ENCODE data around the gene UBE3D. TPM values are rescaled to one million over a fixed set of nuclear protein-coding genes. Genes with fewer than 3 reads are reported as not detected.

Gene UBE3D
- total RNA-seq, 2 experiments from 2014 or later: 6.7 to 7.6 TPM

DNA sequence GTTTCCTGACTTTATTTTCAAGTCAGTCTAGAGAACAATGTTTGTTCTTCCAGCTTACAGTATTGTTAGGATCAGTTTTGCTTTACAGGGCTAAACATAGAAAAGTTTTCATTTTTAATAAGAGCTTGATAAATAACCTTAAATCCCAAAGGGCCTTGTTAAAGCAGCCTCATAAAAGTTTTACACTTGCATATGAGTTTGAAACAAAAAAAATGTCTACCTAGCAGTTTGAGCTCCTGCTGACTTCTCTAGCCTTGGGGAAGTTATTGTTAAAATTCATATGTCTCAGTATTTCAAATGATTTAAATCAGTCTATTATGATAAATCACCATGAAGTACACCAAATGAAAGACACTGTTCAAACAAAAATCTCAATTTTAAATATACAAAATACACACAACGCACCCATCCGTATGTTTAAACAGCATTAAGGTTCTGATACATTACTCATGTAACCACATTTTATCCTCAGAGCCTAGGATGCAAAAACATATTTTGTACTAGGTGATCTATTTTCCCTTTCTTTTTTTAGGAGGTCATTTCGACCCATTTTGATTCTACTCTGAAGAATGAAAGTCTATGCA, 87.2 kb downstream of the UBE3D start:
- ChIA-PET POLR2A (no interaction called here), CTCF (no interaction called here)
- H3K27ac Mint-ChIP-seq: no peak overlapping the region
- intact Hi-C loops (cut with micrococcal nuclease): no loop called here
- no peaks in the 10 kb centered on the region for H3K9me3 Mint-ChIP-seq
- no peak for ATAC-seq
- DNase-seq: no peak
- peaks cover 2% of the 10 kb centered on the region for H3K36me3 Mint-ChIP-seq (ENCODE audit: low read depth)
- H3K27me3 Mint-ChIP-seq: no peaks in the 10 kb centered on the region
- no peaks in the 10 kb centered on the region for H3K4me1 Mint-ChIP-seq (ENCODE audit: low read depth)
- TF ChIP-seq CTCF (IDR thresholded peaks at IDR 0.05): no peak
- H3K4me3 Mint-ChIP-seq: no peak overlapping the region

DNA sequence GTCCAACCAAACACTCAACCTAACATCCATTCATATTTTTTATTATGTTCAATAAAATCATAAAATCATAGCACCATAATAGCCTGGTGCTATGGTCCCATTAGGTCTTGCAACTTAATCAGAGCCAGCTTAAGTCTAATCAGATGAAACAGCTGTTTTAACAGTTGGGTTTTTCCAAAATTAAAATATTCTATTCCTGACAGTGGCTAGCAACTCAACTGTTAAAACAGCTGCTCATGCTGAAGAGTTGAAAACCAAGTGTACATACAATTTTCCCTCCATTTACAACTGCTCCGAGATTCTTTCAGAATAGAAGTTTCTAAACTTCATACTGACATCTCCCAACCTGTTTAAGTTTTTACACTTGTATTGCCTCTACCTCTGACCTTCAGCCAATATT, 89.5 kb downstream of the UBE3D start:
- no peaks in the 10 kb centered on the region for H3K4me1 Mint-ChIP-seq (ENCODE audit: low read depth)
- H3K27me3 Mint-ChIP-seq: no peaks in the 10 kb centered on the region
- peaks cover 4% of the 10 kb centered on the region for H3K36me3 Mint-ChIP-seq (ENCODE audit: low read depth)
- intact Hi-C loops (cut with micrococcal nuclease): no loop called here
- TF ChIP-seq CTCF (IDR thresholded peaks at IDR 0.05): no peak
- DNase-seq: no peak
- no peaks in the 10 kb centered on the region for H3K9me3 Mint-ChIP-seq
- ChIA-PET POLR2A (no interaction called here), CTCF (no interaction called here)
- ATAC-seq: no peak
- no peak overlapping the region for H3K4me3 Mint-ChIP-seq
- H3K27ac Mint-ChIP-seq: no peak overlapping the region

GRCh38 chr6:82971877-82972460, 93.7 kb downstream of the UBE3D start:
- no peaks in the 10 kb centered on the region for H3K27me3 Mint-ChIP-seq
- ChIA-PET CTCF (no interaction called here), POLR2A (no interaction called here)
- H3K27ac Mint-ChIP-seq: no peak overlapping the region
- intact Hi-C loops (cut with micrococcal nuclease): no loop called here
- ATAC-seq: no peak
- peaks cover 7% of the 10 kb centered on the region for H3K36me3 Mint-ChIP-seq (ENCODE audit: low read depth)
- no peak overlapping the region for H3K4me3 Mint-ChIP-seq
- DNase-seq: no peak
- no peaks in the 10 kb centered on the region for H3K9me3 Mint-ChIP-seq
- H3K4me1 Mint-ChIP-seq (ENCODE audit: low read depth): no peaks in the 10 kb centered on the region
- no peak for TF ChIP-seq CTCF (IDR thresholded peaks at IDR 0.05)

GRCh38 chr6:82970839-82971238, 94.8 kb downstream of the UBE3D start:
- no peaks in the 10 kb centered on the region for H3K27me3 Mint-ChIP-seq
- intact Hi-C loops (cut with micrococcal nuclease): no loop called here
- TF ChIP-seq CTCF (IDR thresholded peaks at IDR 0.05): no peak
- H3K4me3 Mint-ChIP-seq: no peak overlapping the region
- ATAC-seq (no peak), DNase-seq (no peak)
- POLR2A ChIA-PET: no interaction called here
- H3K36me3 Mint-ChIP-seq (ENCODE audit: low read depth): peaks cover 7% of the 10 kb centered on the region
- no peaks in the 10 kb centered on the region for H3K9me3 Mint-ChIP-seq
- H3K4me1 Mint-ChIP-seq (ENCODE audit: low read depth): no peaks in the 10 kb centered on the region
- CTCF ChIA-PET: no interaction called here
- H3K27ac Mint-ChIP-seq: no peak overlapping the region

GRCh38 chr6:82968708-82969107, 96.9 kb downstream of the UBE3D start:
- ChIA-PET CTCF (no interaction called here), POLR2A (interaction anchor here (1.1 kb wide), 1 partner anchor 43 kb away, joined by 3 read pairs; no protein-coding TSS in a partner anchor)
- ATAC-seq (no peak), DNase-seq (no peak)
- Mint-ChIP-seq H3K4me1 (ENCODE audit: low read depth) (no peaks in the 10 kb centered on the region), H3K36me3 (ENCODE audit: low read depth) (peaks cover 7% of the 10 kb centered on the region), H3K27me3 (no peaks in the 10 kb centered on the region), H3K9me3 (no peaks in the 10 kb centered on the region), H3K4me3 (no peak overlapping the region), H3K27ac (no peak overlapping the region)
- no peak for TF ChIP-seq CTCF (IDR thresholded peaks at IDR 0.05)
- intact Hi-C loops (cut with micrococcal nuclease): no loop called here
